Measurements from ENCODE around the gene RNPS1. TPM values are rescaled to one million over a fixed set of nuclear protein-coding genes. Genes with fewer than 3 reads are reported as not detected.

Gene RNPS1
- 100 to 1,000 TPM; 292 to 294 TPM for total RNA-seq

GRCh38 chr16:2267913-2268666, at the start of gene RNPS1:
RNPS1 (minus strand) TSS chr16:2268126; CDS start chr16:2264643, 3,483 bp downstream.
- peaks cover 35% of the 10 kb centered on the region for H3K36me3 Mint-ChIP-seq
- H3K27me3 Mint-ChIP-seq = no peaks in the 10 kb centered on the region
- POLR2A ChIA-PET = interaction anchor here (0.6 to 2.3 kb wide), 4 partner anchors 17 to 1253 kb away, joined by 3 to 12 read pairs (median 3); partner anchors contain the start of genes AMDHD2, ECI1 and TRAF7
- peak; percentile 97 for DNase-seq
- intact Hi-C loops (cut with micrococcal nuclease) = loop anchor here (2.0 to 5.0 kb wide), 5 partner anchors 17 to 161 kb away; partner anchors contain the start of genes CCNF, E4F1, ECI1 and PGP
- no peaks in the 10 kb centered on the region for H3K9me3 Mint-ChIP-seq
- peak within 1 kb of the TSS; percentile 97 for H3K27ac Mint-ChIP-seq
- CTCF ChIA-PET = interaction anchor here (1.4 to 1.8 kb wide), 2 partner anchors 16 to 73 kb away, joined by 5 to 7 read pairs; no protein-coding TSS in a partner anchor
- peaks cover 35% of the 10 kb centered on the region for H3K4me1 Mint-ChIP-seq (ENCODE audit: low read depth)
- peak within 1 kb of the TSS; percentile 88 for H3K4me3 Mint-ChIP-seq

GRCh38 chr16:2317231-2318020, 49.5 kb upstream of the RNPS1 start:
- intact Hi-C loops (cut with micrococcal nuclease) = no loop called here
- Mint-ChIP-seq H3K4me1 (ENCODE audit: low read depth) (no peaks in the 10 kb centered on the region), H3K27ac (no peak overlapping the region), H3K27me3 (no peaks in the 10 kb centered on the region), H3K9me3 (no peaks in the 10 kb centered on the region), H3K36me3 (peaks cover 5% of the 10 kb centered on the region), H3K4me3 (no peak overlapping the region)
- ChIA-PET CTCF (no interaction called here), POLR2A (no interaction called here)
- DNase-seq = no peak

GRCh38 chr16:2308089-2308962, 40.4 kb upstream of the RNPS1 start:
- POLR2A ChIA-PET = no interaction called here
- Mint-ChIP-seq H3K9me3 (no peaks in the 10 kb centered on the region), H3K36me3 (no peaks in the 10 kb centered on the region), H3K4me3 (no peak overlapping the region), H3K4me1 (ENCODE audit: low read depth) (no peaks in the 10 kb centered on the region), H3K27me3 (no peaks in the 10 kb centered on the region), H3K27ac (no peak overlapping the region)
- CTCF ChIA-PET = no interaction called here
- intact Hi-C loops (cut with micrococcal nuclease) = no loop called here
- no peak for DNase-seq

- DNase-seq = no peak
- no peaks in the 10 kb centered on the region for H3K36me3 Mint-ChIP-seq
- intact Hi-C loops (cut with micrococcal nuclease) = no loop called here
- H3K27me3 Mint-ChIP-seq = no peaks in the 10 kb centered on the region
- ChIA-PET CTCF (no interaction called here), POLR2A (no interaction called here)
- H3K4me1 Mint-ChIP-seq (ENCODE audit: low read depth) = no peaks in the 10 kb centered on the region
- H3K4me3 Mint-ChIP-seq = no peak overlapping the region
- H3K27ac Mint-ChIP-seq = no peak overlapping the region
- H3K9me3 Mint-ChIP-seq = no peaks in the 10 kb centered on the region
Observed at GRCh38 chr16:2299915-2300192, 31.9 kb upstream of the RNPS1 start.

- no peak overlapping the region for H3K27ac Mint-ChIP-seq
- H3K36me3 Mint-ChIP-seq = no peaks in the 10 kb centered on the region
- CTCF ChIA-PET = no interaction called here
- H3K27me3 Mint-ChIP-seq = no peaks in the 10 kb centered on the region
- no peak for DNase-seq
- intact Hi-C loops (cut with micrococcal nuclease) = no loop called here
- POLR2A ChIA-PET = no interaction called here
- H3K9me3 Mint-ChIP-seq = no peaks in the 10 kb centered on the region
- no peaks in the 10 kb centered on the region for H3K4me1 Mint-ChIP-seq (ENCODE audit: low read depth)
- H3K4me3 Mint-ChIP-seq = no peak overlapping the region
Observed at GRCh38 chr16:2299121-2299914, 31.4 kb upstream of the RNPS1 start.

GRCh38 chr16:2298621-2299020, 30.7 kb upstream of the RNPS1 start:
- no peak overlapping the region for H3K27ac Mint-ChIP-seq
- H3K4me1 Mint-ChIP-seq (ENCODE audit: low read depth) = no peaks in the 10 kb centered on the region
- ChIA-PET CTCF (no interaction called here), POLR2A (no interaction called here)
- H3K27me3 Mint-ChIP-seq = no peaks in the 10 kb centered on the region
- no peak overlapping the region for H3K4me3 Mint-ChIP-seq
- intact Hi-C loops (cut with micrococcal nuclease) = no loop called here
- DNase-seq = no peak
- H3K36me3 Mint-ChIP-seq = no peaks in the 10 kb centered on the region
- H3K9me3 Mint-ChIP-seq = no peaks in the 10 kb centered on the region

GRCh38 chr16:2297506-2297860, 29.6 kb upstream of the RNPS1 start:
- no peak overlapping the region for H3K4me3 Mint-ChIP-seq
- POLR2A ChIA-PET = no interaction called here
- H3K27me3 Mint-ChIP-seq = no peaks in the 10 kb centered on the region
- DNase-seq = no peak
- H3K36me3 Mint-ChIP-seq = no peaks in the 10 kb centered on the region
- CTCF ChIA-PET = no interaction called here
- intact Hi-C loops (cut with micrococcal nuclease) = no loop called here
- no peaks in the 10 kb centered on the region for H3K9me3 Mint-ChIP-seq
- H3K4me1 Mint-ChIP-seq (ENCODE audit: low read depth) = no peaks in the 10 kb centered on the region
- no peak overlapping the region for H3K27ac Mint-ChIP-seq

- Mint-ChIP-seq H3K27ac (no peak overlapping the region), H3K4me1 (ENCODE audit: low read depth) (no peaks in the 10 kb centered on the region), H3K36me3 (no peaks in the 10 kb centered on the region), H3K27me3 (no peaks in the 10 kb centered on the region), H3K4me3 (no peak overlapping the region), H3K9me3 (no peaks in the 10 kb centered on the region)
- ChIA-PET CTCF (no interaction called here), POLR2A (no interaction called here)
- DNase-seq = peak; percentile 37
- intact Hi-C loops (cut with micrococcal nuclease) = no loop called here
Observed at GRCh38 chr16:2296661-2297505, 29.0 kb upstream of the RNPS1 start.

- POLR2A ChIA-PET = no interaction called here
- Mint-ChIP-seq H3K9me3 (no peaks in the 10 kb centered on the region), H3K27ac (no peak overlapping the region), H3K4me3 (no peak overlapping the region), H3K27me3 (no peaks in the 10 kb centered on the region), H3K4me1 (ENCODE audit: low read depth) (no peaks in the 10 kb centered on the region), H3K36me3 (no peaks in the 10 kb centered on the region)
- intact Hi-C loops (cut with micrococcal nuclease) = no loop called here
- DNase-seq = no peak
- CTCF ChIA-PET = interaction anchor here (1.1 kb wide), 1 partner anchor 206 kb away, joined by 4 read pairs; no protein-coding TSS in a partner anchor
Observed at GRCh38 chr16:2295056-2295798, 27.3 kb upstream of the RNPS1 start.

- Mint-ChIP-seq H3K4me3 (no peak overlapping the region), H3K36me3 (no peaks in the 10 kb centered on the region), H3K27ac (no peak overlapping the region), H3K27me3 (no peaks in the 10 kb centered on the region), H3K9me3 (no peaks in the 10 kb centered on the region), H3K4me1 (ENCODE audit: low read depth) (no peaks in the 10 kb centered on the region)
- intact Hi-C loops (cut with micrococcal nuclease) = no loop called here
- DNase-seq = no peak
- ChIA-PET CTCF (no interaction called here), POLR2A (no interaction called here)
Observed at GRCh38 chr16:2292221-2292620, 24.3 kb upstream of the RNPS1 start.

- CTCF ChIA-PET = no interaction called here
- POLR2A ChIA-PET = no interaction called here
- H3K36me3 Mint-ChIP-seq = no peaks in the 10 kb centered on the region
- no peaks in the 10 kb centered on the region for H3K4me1 Mint-ChIP-seq (ENCODE audit: low read depth)
- no peak overlapping the region for H3K4me3 Mint-ChIP-seq
- H3K27me3 Mint-ChIP-seq = no peaks in the 10 kb centered on the region
- no peaks in the 10 kb centered on the region for H3K9me3 Mint-ChIP-seq
- no peak for DNase-seq
- no peak overlapping the region for H3K27ac Mint-ChIP-seq
- intact Hi-C loops (cut with micrococcal nuclease) = no loop called here
Observed at GRCh38 chr16:2289282-2289681, 21.4 kb upstream of the RNPS1 start.
